Osteocyte (in vitro differentiated cells): ENCODE data around the gene FOXK2. TPM values are rescaled to one million over a fixed set of nuclear protein-coding genes. Genes with fewer than 3 reads are reported as not detected.

ENCODE experiments used
- DNase-seq: peaks from one replicate; pipeline ENCODE4 v3.0.0; 2021; ENCODE audit warnings: mixed read lengths; ENCODE audit not compliant: unreplicated experiment; ENCODE audit errors: extremely low spot score
- H3K27ac Mint-ChIP-seq: one replicate; pipeline ENCODE4 v1.8.0; 2021; ENCODE audit warnings: mild to moderate bottlenecking, mixed read lengths; ENCODE audit not compliant: unreplicated experiment
- H3K27me3 Mint-ChIP-seq: one replicate; pipeline ENCODE4 v1.8.0; 2021; ENCODE audit warnings: mixed read lengths; ENCODE audit not compliant: unreplicated experiment
- H3K36me3 Mint-ChIP-seq: one replicate; pipeline ENCODE4 v1.8.0; 2021; ENCODE audit warnings: mixed read lengths; ENCODE audit not compliant: unreplicated experiment
- H3K4me1 Mint-ChIP-seq: one replicate; pipeline ENCODE4 v1.8.0; 2021; ENCODE audit warnings: mixed read lengths; ENCODE audit not compliant: unreplicated experiment
- H3K4me3 Mint-ChIP-seq: one replicate; pipeline ENCODE4 v1.8.0; 2021; ENCODE audit warnings: mild to moderate bottlenecking, moderate library complexity, mixed read lengths; ENCODE audit not compliant: unreplicated experiment
- H3K9me3 Mint-ChIP-seq: one replicate; pipeline ENCODE4 v1.8.0; 2021; ENCODE audit warnings: mixed read lengths; ENCODE audit not compliant: unreplicated experiment
- CTCF ChIP-seq: fragments of 200-600 bp; sonication (generic); IDR thresholded peaks from 2 replicates; pipeline ENCODE4 v1.5.0; 2021; ENCODE audit warnings: antibody characterized with exemption, mild to moderate bottlenecking, moderate library complexity
- total RNA-seq: library from RNA; stranded (reverse); gene quantifications from 2 replicates; pipeline ENCODE4 v1.2.1, GENCODE V29; 2021

The FOXK2 gene
- total RNA-seq, 1 donor from 2014 or later, result 65.1 TPM

DNA sequence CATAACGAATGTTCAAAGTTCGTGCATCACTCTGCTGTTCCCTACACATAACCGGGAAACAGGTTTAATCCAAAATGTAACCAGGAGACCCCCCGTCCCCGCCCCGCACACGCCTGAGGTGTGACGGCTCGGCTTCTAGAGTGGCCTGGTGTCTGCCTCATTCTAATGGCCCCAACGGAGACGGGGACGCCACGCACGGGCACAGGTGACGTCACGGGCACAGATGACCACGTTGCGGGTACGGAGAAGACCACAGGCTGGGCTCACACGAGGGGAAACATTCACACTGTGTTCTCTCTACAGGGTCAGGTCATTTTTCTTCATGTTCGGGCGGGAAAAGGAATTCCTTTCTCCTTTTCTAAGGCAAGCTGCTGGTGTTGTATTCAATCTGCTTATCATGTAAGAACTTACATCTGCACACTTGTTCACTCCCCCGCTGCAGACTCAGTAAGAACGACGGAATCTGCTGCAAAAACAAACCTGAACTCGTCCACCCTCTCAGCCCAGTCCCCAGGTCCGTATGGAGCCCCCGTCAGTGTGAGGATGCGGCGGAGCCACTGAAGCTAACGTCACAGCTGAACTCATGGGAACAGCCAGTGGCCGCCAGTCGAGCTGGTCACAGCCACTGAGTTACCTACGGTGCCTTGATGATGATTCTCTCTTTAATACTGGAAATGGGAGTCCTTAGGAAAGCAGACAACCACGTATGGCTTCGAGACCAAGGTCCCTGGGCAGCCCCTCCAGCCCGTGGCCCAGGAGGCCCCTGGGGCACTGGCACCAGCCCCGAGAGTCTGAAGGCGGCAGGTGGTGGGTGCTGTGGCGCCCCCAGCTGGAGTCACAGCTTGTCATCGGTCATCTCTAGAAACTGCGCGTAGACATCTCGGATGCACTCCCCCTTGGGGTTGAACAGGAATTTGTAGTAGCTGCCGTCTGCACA is 95.8 kb downstream of the FOXK2 start:
- peaks cover 7% of the 10 kb centered on the region for H3K4me1 Mint-ChIP-seq
- no peak for TF ChIP-seq CTCF
- no peak overlapping the region for H3K4me3 Mint-ChIP-seq
- peaks cover 41% of the 10 kb centered on the region for H3K36me3 Mint-ChIP-seq
- DNase-seq, result no peak
- H3K27me3 Mint-ChIP-seq, result no peaks in the 10 kb centered on the region
- H3K9me3 Mint-ChIP-seq, result no peaks in the 10 kb centered on the region
- H3K27ac Mint-ChIP-seq, result no peak overlapping the region

DNA sequence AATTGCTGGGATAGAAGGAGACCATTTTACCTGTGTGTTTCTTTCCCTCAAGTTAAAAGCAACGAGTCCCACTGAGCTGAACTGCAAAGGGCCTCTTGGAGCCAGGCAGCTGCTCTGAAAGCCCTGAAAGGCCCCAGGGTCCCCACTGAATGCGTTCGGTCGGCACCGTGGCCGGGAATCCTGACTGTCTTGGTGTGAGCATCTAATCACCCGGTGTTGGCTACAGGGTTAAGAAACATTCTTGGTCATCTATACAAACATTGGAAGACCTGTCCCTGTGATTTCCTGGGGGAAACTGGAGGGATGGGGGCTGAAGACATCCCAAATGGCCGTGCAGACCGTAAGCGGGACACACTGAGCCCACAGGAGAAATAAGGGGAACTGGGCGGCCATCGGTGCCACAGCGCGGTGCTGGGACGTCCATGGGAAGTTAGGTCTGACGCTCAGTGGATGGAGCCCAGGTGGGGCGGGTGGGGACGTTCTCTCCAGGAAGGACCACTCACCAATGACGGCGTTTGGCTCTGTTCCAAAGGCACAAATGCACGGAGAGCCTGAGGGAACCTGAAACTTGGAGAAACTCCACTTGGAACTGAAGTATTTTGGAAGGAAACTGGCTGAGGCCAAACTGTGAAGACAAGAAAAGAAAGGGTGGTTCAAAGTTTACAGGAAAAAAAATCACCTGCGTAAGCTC is 96.6 kb downstream of the FOXK2 start:
- Mint-ChIP-seq H3K9me3 (no peaks in the 10 kb centered on the region), H3K36me3 (peaks cover 47% of the 10 kb centered on the region), H3K4me3 (no peak overlapping the region), H3K4me1 (peaks cover 7% of the 10 kb centered on the region), H3K27me3 (no peaks in the 10 kb centered on the region), H3K27ac (no peak overlapping the region)
- DNase-seq, result no peak
- TF ChIP-seq CTCF, result no peak

DNA sequence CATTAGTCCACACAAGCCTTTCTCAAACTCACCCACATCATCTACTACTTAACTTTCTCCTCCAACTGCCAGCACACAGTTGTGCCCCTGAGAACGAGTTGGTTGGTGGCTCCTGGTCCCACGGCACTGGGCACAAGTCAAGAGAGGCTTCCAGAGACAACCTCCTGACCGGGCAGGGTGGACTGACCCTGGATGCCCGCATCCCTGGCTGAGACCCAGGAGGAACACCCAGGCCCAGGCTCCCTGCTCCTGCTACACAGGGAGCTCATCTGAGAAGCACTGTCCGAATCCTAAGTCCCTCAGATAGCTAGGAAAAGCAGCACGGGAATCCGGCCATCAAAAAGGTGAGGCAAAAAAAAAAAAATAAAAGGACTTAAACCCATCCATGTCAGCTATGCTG is 99.7 kb downstream of the FOXK2 start:
- H3K4me3 Mint-ChIP-seq, result no peak overlapping the region
- H3K27ac Mint-ChIP-seq, result no peak overlapping the region
- DNase-seq, result no peak
- no peaks in the 10 kb centered on the region for H3K4me1 Mint-ChIP-seq
- TF ChIP-seq CTCF, result no peak
- H3K9me3 Mint-ChIP-seq, result no peaks in the 10 kb centered on the region
- no peaks in the 10 kb centered on the region for H3K27me3 Mint-ChIP-seq
- peaks cover 50% of the 10 kb centered on the region for H3K36me3 Mint-ChIP-seq

- Mint-ChIP-seq H3K4me1 (no peaks in the 10 kb centered on the region), H3K27ac (no peak overlapping the region), H3K36me3 (peaks cover 46% of the 10 kb centered on the region), H3K9me3 (no peaks in the 10 kb centered on the region), H3K4me3 (no peak overlapping the region), H3K27me3 (no peaks in the 10 kb centered on the region)
- TF ChIP-seq CTCF, result no peak
- DNase-seq, result no peak
Observed at GRCh38 chr17:82619641-82620040, 100.1 kb downstream of the FOXK2 start.

DNA sequence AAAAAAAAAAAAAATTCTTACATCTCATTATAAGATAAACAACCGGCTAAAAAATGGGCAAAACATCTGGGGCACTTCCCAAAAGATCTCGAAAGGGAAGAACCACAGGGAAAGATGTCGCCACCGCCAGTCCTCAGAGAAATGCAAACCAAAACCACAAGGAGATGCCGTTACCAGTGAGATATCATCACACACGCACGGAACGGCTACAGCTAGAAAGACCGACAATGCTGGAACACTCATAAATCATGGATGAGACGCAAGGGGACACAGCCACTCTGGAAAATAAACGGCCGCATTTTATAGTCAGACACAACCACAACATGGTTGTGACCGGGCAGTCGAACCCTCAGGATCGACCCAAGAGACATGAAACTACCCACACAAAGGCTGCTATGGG is 104.2 kb downstream of the FOXK2 start:
- peaks cover 45% of the 10 kb centered on the region for H3K36me3 Mint-ChIP-seq
- TF ChIP-seq CTCF, result no peak
- DNase-seq, result no peak
- H3K4me1 Mint-ChIP-seq, result no peaks in the 10 kb centered on the region
- H3K27me3 Mint-ChIP-seq, result no peaks in the 10 kb centered on the region
- H3K4me3 Mint-ChIP-seq, result no peak overlapping the region
- H3K9me3 Mint-ChIP-seq, result no peaks in the 10 kb centered on the region
- H3K27ac Mint-ChIP-seq, result no peak overlapping the region
